Measurements from ENCODE around the gene GPR89A.
"Not testable (repeated sequence)": the region's sequence is repeated elsewhere in the genome, so short reads cannot be mapped to it uniquely, and the experiment has no call there.

GPR89A gene

DNA sequence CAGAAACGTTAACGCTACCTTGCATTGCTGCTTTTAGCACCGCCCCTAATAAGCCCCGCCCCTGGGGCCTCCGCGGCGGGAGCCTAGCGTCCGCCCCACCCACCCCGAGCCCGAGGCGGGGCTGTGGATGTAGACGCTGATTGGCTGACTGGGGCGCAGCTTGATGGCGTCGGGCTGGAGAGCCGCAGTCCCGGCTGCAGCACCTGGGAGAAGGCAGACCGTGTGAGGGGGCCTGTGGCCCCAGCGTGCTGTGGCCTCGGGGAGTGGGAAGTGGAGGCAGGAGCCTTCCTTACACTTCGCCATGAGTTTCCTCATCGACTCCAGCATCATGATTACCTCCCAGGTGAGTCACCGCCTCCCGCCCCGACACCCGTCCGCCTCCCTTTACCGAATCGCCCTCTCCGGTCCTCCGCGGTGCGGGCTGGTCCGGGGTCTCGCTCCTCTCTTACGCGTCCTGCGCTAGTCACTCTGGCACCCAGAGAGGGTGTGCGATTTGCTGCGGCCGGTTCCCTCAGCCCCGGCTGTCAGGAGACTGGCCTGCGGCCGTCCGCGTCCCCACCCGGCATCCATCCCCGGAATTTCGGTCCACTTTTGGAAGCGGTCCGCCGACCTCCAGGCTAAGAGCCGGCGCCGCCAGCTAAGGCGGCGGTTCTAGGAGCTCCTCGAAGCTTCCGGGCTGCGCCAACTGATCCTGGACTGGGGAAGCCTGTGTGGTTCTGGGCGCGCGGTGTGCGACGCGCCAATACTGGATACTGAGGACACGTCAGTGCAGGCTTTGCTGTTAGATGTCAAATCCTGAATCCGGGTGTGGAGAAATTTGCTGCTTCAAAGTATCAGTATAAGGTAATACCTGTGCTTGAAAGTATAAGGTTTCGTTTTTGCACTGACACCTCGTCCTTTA lies at the start of gene GPR89A:
Gene GPR89A (plus strand): TSS at position 156 of the 901 bp plus-strand sequence. CDS start 146 bp downstream, at position 302.
- peak; percentile 85 for DNase-seq (ENCODE audit: low spot score)

DNA sequence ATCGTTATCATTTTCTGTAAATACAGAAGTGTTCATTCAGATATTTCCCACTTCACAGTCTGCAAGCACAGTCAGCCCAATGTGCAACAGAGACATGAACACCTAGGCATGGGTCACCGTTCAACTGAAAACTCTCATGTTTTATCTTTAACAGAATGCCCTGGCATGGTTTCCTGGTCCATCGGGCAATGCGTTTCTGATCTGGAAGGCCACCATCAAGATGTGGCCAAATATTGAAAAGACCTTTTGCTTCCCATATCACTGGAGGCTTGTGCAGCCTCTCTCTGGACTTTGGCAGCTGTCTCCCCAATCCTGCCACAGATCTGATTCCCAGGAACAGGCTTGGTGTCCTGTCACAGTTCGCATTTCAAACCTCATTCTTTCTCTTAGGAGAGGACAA lies 21.0 kb upstream of the GPR89A start:
- not testable (repeated sequence) for DNase-seq (ENCODE audit: low spot score)

DNA sequence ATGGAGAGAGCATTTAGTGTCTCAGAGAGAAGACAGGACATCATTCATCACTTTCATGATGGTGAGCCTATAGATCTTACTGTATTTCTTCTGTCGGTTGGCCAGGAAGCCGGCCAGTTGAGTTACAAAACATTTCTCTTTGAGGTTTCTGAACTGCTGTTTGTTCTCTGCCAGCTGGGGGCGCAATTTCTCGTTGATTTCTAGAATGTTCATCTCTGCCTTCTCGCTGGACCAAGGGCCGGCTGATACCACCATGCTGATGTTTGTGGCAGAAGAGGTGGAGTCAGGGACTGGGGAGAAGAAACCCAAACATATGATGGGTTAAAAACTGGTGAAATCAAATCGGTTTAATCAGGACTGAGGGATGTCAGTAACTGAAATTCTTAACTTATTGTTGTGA lies 17.0 kb upstream of the GPR89A start:
- DNase-seq (ENCODE audit: low spot score): not testable (repeated sequence)

DNA sequence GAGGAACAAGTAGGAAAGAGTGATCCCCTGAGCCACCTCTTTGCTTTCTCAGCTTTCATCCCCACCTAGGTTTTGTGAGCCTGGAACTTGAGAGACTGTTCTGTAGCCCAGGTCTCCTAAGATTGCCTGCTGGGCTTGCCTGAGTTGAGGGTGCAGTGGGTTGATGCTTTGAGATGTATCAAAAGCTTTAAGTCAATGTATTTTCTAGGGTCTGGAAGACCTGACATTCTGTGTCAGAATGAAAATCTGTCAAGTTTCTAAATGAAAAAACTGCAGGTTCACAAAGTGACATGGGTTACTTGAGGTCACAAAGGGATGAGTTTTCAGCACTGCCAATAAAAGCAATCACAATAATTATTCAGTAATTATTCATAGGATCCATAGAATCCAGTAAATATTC lies 15.4 kb upstream of the GPR89A start:
- not testable (repeated sequence) for DNase-seq (ENCODE audit: low spot score)

DNA sequence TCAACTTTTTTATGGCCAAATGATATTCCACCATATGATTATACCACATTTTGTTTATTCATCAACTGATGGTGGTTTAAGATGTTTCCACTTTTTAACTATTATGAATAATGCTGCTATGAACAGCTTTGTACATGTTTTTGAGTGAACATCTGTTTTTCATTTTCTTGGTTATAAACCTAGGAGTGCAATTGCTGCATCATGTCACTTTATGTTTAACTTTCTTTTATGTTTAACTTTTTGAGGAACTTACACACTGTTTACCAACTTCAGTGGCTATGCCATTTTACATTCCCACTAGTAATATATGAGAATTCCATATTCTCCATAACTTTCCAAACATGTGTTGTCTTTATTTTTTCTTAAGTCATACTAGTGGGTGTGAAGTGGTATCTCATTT lies 12.4 kb upstream of the GPR89A start:
- DNase-seq (ENCODE audit: low spot score): not testable (repeated sequence)

DNA sequence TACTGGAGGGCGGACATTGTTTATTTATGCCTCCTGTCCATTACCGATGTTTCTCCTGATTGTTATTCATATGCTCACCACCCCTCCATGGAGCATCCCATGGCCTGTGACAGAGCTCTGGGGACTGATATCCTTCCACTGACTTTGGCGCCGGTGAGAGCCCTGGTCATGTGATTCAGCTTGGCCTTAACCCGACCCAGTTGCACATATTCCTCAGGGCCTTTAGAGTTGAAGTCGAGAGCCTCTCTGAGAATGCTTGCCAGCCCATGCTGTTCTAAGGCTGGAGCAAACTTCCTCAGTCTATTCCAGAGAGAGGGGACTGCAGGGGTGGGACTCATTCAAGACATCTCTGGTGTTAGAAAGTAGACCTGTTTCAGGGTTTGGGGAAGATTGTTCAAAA lies 11.6 kb upstream of the GPR89A start:
- DNase-seq (ENCODE audit: low spot score): not testable (repeated sequence)

DNA sequence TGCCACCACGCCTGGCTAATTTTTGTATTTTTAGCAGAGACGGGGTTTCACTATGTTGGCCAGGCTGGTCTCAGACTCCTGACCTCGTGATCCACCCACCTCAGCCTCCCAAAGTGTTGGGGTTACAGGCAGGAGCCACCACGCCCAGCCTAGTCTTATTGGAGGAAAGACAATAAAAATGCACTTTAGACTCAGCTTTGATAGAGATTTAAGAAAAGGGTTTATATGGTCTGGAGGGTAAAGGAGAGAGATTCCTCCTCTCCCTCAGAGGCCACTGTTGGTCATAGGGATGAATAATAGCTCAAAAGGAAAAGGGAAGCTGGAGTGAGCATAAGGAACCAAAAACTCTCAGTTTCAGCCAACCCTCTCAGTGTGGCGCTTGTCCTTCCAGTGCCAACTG lies 8.4 kb upstream of the GPR89A start:
- not testable (repeated sequence) for DNase-seq (ENCODE audit: low spot score)

DNA sequence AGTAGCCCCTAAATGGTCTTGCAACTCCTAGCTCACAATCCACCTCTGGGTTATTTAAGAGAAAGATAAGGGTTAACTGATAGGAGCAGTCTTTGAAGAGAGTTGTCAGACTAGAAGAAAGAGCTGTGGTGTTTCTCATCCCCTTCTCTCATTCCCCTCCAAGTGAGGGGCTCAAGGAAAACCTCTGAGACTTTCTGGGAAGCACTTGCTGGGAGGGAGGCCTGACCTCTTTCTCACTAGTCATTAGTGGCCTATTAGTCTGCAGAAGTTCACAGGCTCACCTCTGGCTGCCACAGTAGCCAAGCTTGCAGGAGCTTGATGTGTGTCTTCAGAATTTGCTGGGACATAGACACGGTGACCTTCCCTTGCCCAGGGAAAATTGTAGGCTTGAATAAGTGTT lies 6.2 kb upstream of the GPR89A start:
- DNase-seq (ENCODE audit: low spot score): no peak

DNA sequence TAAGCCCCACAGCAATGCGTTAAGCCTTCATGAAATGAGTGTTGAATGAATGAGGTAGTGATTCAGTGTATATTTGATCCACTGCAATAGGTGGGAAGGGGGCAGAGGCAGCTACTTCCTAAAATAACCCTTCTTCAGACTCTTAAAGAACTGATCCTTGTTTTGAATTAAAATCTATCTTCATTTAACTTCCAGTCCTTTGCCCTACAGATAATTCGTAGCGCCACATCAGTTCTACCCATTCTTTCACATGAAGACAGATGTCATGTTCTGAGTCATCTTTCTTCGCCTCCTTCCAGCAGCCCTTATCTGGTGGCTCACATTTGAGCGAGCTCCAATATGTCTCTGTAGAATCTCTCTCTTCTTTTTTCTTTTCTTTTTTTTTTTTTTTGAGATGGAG lies 948 bp upstream of the GPR89A start:
- not testable (repeated sequence) for DNase-seq (ENCODE audit: low spot score)

DNA sequence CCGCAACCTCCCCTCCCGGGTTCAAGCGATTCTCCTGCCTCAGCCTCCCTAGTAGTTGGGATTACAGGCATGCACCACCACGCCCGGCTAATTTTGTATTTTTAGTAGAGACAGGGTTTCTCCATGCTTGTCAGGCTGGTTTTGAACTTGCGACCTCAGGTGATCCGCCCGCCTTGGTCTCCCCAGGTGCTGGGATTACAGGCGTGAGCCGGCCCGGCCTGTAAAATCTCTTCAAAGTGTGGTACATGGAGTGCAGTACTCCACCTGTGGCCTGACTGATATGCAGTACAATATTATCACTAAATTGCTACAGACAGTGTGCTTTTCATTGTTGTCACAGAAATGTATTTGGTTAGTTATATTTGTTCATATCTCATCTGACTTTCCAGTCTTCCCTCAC lies 499 bp upstream of the GPR89A start:
- DNase-seq (ENCODE audit: low spot score): not testable (repeated sequence)

DNA sequence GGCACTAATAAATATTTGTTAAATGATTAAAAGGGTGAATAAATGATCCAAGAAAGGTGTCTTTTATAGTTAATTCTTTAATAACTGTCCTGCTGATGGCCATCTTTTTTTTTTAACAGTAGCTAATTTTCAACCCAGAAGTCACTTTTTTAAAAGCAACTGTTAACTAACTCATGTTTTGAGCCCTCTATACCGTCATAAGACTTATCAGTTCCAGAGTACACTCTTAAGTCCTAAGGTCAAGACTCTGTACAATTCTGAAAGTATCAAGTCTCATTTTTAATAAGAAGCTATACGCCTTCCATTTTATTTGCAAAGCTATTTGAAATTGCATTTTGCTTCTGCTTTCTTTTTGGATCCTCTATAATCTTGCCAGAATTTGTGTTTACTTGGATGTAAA lies 3.0 kb downstream of the GPR89A start:
- not testable (repeated sequence) for DNase-seq (ENCODE audit: low spot score)

DNA sequence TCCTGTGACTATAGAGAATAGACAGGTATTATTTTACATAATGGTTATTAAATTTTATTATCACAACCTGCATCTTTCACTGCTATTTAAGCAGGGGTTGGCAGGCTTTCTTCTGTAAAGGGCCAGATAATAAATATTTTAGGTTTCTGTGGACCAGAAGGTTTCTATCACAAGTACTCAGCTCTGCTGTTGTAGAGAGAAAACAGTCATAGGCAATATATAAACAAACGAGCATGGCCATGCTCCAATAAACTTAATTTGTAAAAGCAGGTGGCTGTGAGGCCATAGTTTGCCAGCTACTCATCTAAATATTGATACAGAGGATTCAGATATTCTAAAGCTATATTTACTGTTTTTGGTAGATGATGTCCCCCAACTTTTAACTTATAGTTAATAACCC lies 12.3 kb downstream of the GPR89A start:
- not testable (repeated sequence) for DNase-seq (ENCODE audit: low spot score)

DNA sequence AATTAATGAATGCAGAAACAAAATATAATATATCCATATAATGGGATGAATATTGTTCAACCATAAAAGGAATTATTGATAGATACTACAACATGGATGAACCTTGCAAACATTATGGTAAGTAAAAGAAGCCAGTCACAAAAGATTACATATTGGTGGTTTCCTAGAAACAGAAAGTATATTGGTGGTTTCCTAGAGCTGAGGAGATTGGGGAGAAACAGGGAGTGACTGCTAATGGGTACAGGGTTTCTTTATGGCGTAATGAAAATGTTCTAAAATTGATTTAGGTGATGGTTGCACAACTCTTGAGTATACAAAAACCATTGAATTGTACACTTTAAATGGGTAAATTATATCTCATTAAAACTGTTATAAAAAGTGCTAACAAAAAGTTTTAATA lies 14.4 kb downstream of the GPR89A start:
- not testable (repeated sequence) for DNase-seq (ENCODE audit: low spot score)

DNA sequence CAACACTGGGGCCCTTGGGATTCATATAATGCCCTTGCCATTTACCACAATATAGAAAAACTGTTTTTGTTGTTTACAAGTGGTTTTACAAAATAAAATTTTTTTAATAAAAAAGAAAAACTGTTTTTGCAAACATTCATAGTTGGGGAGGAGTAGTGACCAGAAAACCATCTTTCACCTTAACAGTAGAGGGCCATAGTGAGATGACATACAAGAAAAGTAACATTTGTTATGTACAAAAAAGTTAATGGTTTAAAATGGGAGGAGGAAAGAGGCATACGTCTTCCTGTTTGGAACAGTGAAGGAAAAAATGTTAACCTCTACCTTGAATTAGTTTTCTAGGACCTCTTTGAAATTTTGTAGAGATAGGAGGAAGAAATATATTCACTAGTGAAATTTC lies 28.4 kb downstream of the GPR89A start:
- DNase-seq (ENCODE audit: low spot score): not testable (repeated sequence)

DNA sequence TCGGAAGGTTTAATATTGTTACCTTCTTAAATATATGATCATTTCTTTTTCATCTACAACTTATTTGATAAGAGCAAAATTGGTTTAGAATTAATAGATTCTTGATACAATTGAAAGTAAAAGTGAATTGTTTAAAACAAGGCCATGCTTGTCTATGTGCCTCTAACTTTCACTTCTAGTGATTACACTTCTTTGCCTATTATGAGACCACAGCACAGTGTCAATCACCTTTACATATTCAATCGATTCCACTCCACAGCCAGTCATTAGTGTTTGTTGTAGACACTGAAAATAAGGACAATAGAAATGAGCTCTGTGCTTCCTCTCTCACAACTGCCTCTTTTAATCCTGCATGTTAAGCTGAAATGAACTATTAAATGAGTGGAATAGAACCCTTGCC lies 34.1 kb downstream of the GPR89A start:
- not testable (repeated sequence) for DNase-seq (ENCODE audit: low spot score)

DNA sequence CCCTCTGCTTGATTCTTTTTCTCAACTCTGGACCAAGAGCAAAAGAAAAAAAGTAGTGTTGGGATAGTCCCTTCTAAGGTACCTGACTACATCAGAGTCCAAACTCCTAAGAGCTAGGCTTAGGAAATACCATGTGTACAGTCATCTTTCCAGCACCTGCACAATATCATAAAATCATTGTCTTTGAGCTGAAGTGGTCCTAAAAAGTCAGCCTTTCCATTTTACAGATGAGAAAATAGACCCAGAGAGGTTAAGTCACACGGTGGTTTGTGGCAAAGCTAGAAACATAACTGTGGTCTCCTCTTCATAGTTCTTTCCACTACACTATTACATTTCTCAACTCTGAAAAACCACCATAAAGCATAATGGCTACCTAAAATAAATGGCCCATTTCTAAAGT lies 36.2 kb downstream of the GPR89A start:
- not testable (repeated sequence) for DNase-seq (ENCODE audit: low spot score)

DNA sequence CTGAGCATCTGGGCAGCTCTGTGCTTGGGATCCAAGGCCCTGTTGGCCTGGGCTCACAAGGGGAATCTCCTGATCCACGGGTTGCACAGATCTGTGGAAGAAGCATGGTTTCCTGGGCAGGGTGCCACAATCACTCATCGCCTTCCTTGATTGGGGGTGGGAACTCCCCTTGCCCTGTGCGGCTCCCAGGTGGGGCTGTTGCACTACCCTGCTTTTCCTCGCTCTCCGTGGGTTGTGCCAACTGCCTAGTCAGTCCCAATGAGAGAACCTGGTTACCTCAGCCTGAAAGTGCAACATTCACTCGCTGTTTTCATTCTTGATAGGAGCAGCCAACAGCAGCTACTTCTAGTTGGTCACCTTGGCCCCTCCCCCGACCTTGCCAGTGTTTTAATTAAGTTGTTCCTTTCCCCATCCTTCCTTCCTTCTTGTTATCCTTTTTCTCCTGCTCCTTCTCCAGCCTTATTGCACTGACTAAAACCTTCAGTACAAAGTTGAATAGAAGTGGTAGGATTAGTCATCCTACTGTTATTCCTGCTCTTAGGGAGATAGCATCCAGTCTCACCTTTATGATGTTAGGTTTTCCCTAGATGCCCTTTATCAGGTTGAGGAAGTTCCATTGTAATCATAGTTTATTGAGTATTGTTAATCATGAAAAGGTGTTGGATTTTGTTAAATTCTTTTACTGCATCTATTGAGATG lies 48.6 kb downstream of the GPR89A start:
- DNase-seq (ENCODE audit: low spot score): not testable (repeated sequence)

DNA sequence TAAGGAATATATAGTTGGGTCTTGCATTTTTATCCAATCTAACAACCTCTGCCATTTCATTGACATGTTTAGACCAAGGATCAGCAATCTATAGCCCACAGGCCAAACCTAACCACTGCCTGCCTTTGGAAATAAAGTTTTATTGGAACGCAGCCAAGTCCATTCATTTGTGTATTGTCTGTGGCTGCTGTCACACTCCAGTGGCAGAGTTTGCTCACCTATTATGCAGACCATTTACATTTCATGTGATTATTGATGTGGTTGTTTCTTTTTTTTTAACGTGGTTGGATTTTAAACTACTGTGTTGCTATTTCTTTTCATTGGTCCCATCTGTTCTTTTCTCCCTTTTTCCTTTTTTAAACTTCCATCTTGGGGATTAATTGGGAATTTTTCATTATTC lies 54.7 kb downstream of the GPR89A start:
- DNase-seq (ENCODE audit: low spot score): not testable (repeated sequence)

DNA sequence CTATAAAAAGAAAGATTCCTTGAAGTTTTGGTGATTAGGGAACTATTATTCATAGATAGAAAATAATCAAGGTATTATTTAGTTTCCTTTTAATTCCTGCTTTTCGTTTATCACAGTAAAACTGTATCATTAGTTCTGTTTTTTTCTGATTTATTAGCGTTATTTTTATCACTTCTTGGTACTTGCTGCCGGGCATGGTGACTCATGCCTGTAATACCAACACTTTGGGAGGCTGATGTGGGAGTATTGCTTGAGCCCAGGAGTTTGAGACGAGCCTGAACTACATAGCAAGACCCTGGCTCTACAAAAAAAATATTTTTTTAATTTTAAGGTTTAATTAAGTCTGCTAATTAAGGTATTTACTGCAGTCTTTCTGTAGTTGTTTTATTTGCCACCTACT lies 57.2 kb downstream of the GPR89A start:
- not testable (repeated sequence) for DNase-seq (ENCODE audit: low spot score)

DNA sequence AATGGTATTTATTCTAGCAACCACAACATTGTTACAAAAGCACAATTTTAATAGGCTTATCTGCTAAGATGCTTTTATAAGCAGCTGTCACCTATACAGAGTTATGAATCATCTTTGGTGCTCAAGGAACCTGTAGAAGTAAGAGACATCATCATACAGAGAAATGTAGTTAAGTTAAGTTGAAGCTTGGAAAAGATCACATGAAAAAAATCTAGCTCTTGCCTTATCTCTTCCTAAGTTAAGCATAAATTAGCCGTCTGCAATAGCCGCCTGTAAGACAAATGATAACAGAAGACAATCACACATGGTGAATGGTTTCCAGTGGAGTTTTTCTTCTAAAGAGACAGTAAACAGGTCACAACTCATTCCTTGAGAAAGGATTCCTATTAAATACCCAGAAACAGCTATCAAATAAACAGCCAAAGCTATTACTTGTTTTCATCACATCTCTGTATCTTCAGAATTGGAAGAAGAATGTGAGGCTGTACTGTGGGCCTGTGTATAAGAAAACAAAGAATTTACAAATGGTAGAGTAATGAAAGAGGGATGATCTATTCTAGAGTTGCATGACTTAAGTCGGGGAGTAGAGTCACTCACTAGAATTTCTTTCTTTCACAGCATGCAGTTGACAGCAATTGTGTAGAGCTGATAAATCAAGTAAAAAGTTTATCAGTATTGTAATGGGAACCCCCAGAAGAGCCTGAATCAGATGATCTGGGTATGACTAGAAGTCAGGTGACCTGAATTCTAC lies 63.4 kb downstream of the GPR89A start:
- not testable (repeated sequence) for DNase-seq (ENCODE audit: low spot score)

DNA sequence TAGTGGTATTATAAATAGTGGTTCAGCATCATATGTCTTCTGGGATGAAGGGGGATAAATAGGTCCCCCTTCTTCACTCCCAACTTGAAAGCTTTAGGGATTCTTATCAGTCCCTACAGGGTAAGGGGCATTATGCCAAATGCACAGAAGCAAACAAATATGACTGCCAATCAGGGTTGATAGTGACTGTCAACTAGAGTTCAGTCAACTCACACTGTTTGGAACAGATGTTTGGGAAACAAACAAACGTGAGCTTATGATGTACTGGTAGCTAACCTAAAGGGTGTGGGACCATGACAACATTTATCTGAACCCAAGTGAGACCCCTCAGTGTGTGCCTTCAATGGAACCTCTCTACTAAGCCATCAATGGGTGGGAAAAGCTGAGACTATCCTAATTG lies 65.4 kb downstream of the GPR89A start:
- DNase-seq (ENCODE audit: low spot score): not testable (repeated sequence)

DNA sequence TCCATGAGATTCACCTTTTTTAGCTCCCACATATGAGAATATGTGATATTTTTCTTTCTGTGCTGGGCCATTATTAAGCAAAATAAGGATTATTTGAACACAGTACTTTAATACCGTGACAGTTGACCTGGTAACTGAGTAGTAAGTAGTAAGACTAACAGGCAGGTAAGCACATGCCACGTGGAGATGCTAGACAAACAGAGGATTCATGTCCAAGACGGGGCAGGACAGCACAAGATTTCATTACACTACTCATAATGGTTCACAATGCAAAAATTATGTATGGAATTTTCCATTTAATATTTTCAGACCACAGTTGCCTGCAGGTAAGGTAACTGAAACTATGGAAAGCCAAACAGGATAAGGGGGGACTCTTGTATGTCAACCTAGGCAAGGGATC lies 77.1 kb downstream of the GPR89A start:
- not testable (repeated sequence) for DNase-seq (ENCODE audit: low spot score)
